Spleen (tissue), 7 donors: Measurements from ENCODE around the gene SERTAD3.

Experiments
- CTCF ChIP-seq, 11 experiments: fragments of 200-600 bp in 7 of 11; fragments of 450-650 bp in 4 of 11; sonication (generic) in 4 of 11; IDR thresholded peaks in 8 of 11; conservative IDR thresholded peaks in 3 of 11; 1 replicate in 7 of 11; 2 replicates in 4 of 11; pipeline versions ENCODE4 v1.4.0 to v1.8.0; 2016 to 2021; ENCODE audit warnings: antibody characterized with exemption in 11 of 11, inconsistent platforms in 4 of 11, mild to moderate bottlenecking in 1 of 11
- POLR2A ChIP-seq, 3 donors: fragments of 450-650 bp; IDR thresholded peaks; one replicate each; pipeline ENCODE4 v1.5.1; 2017; ENCODE audit warnings: antibody characterized with exemption in 3 of 3, mild to moderate bottlenecking in 1 of 3
- donor health status: DM: no; HTN: no; CAD: no; lungs with moderate emphysema.
- donor health status: DM: no; HTN: no; CAD: no.
- donor health status: DM: no; HTN: no; CAD: no.

- TF ChIP-seq CTCF (IDR thresholded peaks at IDR 0.05 in 8 of 11, conservative IDR thresholded peaks at IDR 0.05 in 3 of 11) (no peak), POLR2A (IDR thresholded peaks at IDR 0.05) (no peak)
Measured at GRCh38 chr19:40421993-40422747, 22.0 kb downstream of the SERTAD3 start.
